A549 (cell line): ENCODE data around the gene PREX1. TPM values are rescaled to one million over a fixed set of nuclear protein-coding genes. Genes with fewer than 3 reads are reported as not detected.

Experiments used
- ATAC-seq, 2 experiments: fragments of 200-7000 bp in 1 of 2; fragments of >200 bp in 1 of 2; cut with Nextera tagmentation in 1 of 2; cut with Tn5 transposase in 1 of 2; 3 replicates each; pipeline versions ENCODE4 v1.8.0 to v1.9.1; 2018 to 2020; ENCODE audit warnings: mild to moderate bottlenecking in 1 of 2, moderate library complexity in 1 of 2
- CTCF ChIA-PET: fragments of 300-600 bp; sonication (Branson Sonifier 250); formaldehyde crosslinking; extraction: SDS; loops from one replicate; lab custom pipeline; 2021; ENCODE audit warnings: antibody characterized with exemption, inconsistent platforms; lab: Yijun Ruan, JAX
- POLR2A ChIA-PET: fragments of 350-600 bp; formaldehyde crosslinking; extraction: SDS; loops from one replicate; lab custom pipeline; 2021; ENCODE audit warnings: antibody characterized with exemption, inconsistent platforms; lab: Yijun Ruan, JAX
- DNase-seq, 2 experiments: peaks; one replicate each; pipeline versions ENCODE4 v3.0.0 to v3.0.0-alpha.2; 2011 to 2016; ENCODE audit warnings: low read depth in 1 of 2, low spot score in 1 of 2
- FAIRE-seq: peaks from 2 replicates; lab custom pipeline; 2011; peaks lifted over from hg19 to GRCh38; lab: Jason Lieb, UNC
- H3K27ac ChIP-seq, 2 experiments: fragments of >200 bp; sonication (Bioruptor Twin); formaldehyde crosslinking; 3 replicates each; pipeline ENCODE4 v1.5.1; 2016 to 2017
- H3K4me1 ChIP-seq: fragments of >200 bp; sonication (Bioruptor Twin); formaldehyde crosslinking; 3 replicates; pipeline ENCODE4 v1.6.1; 2016
- H3K4me2 ChIP-seq: fragments of >200 bp; sonication (Bioruptor Twin); formaldehyde crosslinking; 3 replicates; pipeline ENCODE4 v1.6.1; 2016
- H3K4me3 ChIP-seq: fragments of >200 bp; sonication (Bioruptor Twin); formaldehyde crosslinking; 3 replicates; pipeline ENCODE4 v1.5.1; 2016
- H3K9me3 ChIP-seq: fragments of >200 bp; sonication (Bioruptor Twin); formaldehyde crosslinking; 3 replicates; pipeline ENCODE4 v1.6.1; 2016
- CBX2 ChIP-seq: fragments of 200-600 bp; sonication (generic); IDR thresholded peaks from 2 replicates; pipeline ENCODE4 v1.6.1; 2016; ENCODE audit warnings: low read depth, mild to moderate bottlenecking, borderline replicate concordance
- CBX8 ChIP-seq: fragments of 200-600 bp; sonication (generic); IDR thresholded peaks from 2 replicates; pipeline ENCODE4 v1.6.1; 2016
- GATA3 ChIP-seq: IDR thresholded peaks from 2 replicates; pipeline ENCODE4 v1.6.1; 2012; ENCODE audit warnings: borderline replicate concordance
- HDAC2 ChIP-seq: fragments of 200-600 bp; sonication (generic); IDR thresholded peaks from 2 replicates; pipeline ENCODE4 v1.6.1; 2016
- HOXB5 ChIP-seq: fragments of 250-450 bp; sonication (Bioruptor Pico); IDR thresholded peaks from 2 replicates; pipeline ENCODE4 v1.5.0; 2020; ENCODE audit warnings: mild to moderate bottlenecking, moderate library complexity
- JUNB ChIP-seq: fragments of >200 bp; sonication (Bioruptor Twin); formaldehyde crosslinking; IDR thresholded peaks from 2 replicates; pipeline ENCODE4 v1.6.1; 2016
- KDM1A ChIP-seq: fragments of 200-600 bp; sonication (generic); IDR thresholded peaks from 2 replicates; pipeline ENCODE4 v1.6.1; 2016; ENCODE audit warnings: low read depth, mild to moderate bottlenecking
- MAZ ChIP-seq: fragments of 150-350 bp; IDR thresholded peaks from 2 replicates; pipeline ENCODE4 v1.6.1; 2014; ENCODE audit warnings: antibody characterized with exemption, low read depth, low read length, borderline replicate concordance
- MYC ChIP-seq: IDR thresholded peaks from 2 replicates; pipeline ENCODE4 v1.6.1; 2012; ENCODE audit warnings: mild to moderate bottlenecking, inconsistent platforms, low read length, improper control_type of control experiment, borderline replicate concordance
- NFE2L2 ChIP-seq: fragments of 150-350 bp; conservative IDR thresholded peaks from 2 replicates; pipeline ENCODE4 v1.6.1; 2014; ENCODE audit warnings: low read length
- NPAS2 ChIP-seq: fragments of 250-450 bp; sonication (Bioruptor Pico); IDR thresholded peaks from 2 replicates; pipeline ENCODE4 v1.8.0; 2022; ENCODE audit warnings: mild to moderate bottlenecking, moderate library complexity, borderline replicate concordance
- POLR2A ChIP-seq: IDR thresholded peaks from 2 replicates; pipeline ENCODE4 v1.6.1; 2012; ENCODE audit warnings: mild to moderate bottlenecking, low read length
- RARB ChIP-seq: fragments of 250-450 bp; sonication (Bioruptor Pico); IDR thresholded peaks from 2 replicates; pipeline ENCODE4 v1.8.0; 2021; ENCODE audit warnings: mild to moderate bottlenecking, moderate library complexity
- RFX5 ChIP-seq: fragments of 450-650 bp; IDR thresholded peaks from 2 replicates; pipeline ENCODE4 v1.7.1; 2014; ENCODE audit warnings: antibody characterized with exemption, mild to moderate bottlenecking, moderate library complexity
- SMC3 ChIP-seq: fragments of >200 bp; sonication (Bioruptor Twin); formaldehyde crosslinking; IDR thresholded peaks from 3 replicates; pipeline ENCODE4 v1.6.1; 2018; ENCODE audit warnings: inconsistent platforms
- TFCP2L1 ChIP-seq: fragments of 250-450 bp; sonication (Bioruptor Pico); IDR thresholded peaks from 2 replicates; pipeline ENCODE4 v1.5.0; 2021; ENCODE audit warnings: mild to moderate bottlenecking
- TP53 ChIP-seq: fragments of 250-450 bp; sonication (Bioruptor Pico); IDR thresholded peaks from 2 replicates; pipeline ENCODE4 v1.5.0; 2021; ENCODE audit warnings: mild to moderate bottlenecking, moderate library complexity
- ZC3H11A ChIP-seq: fragments of 450-650 bp; IDR thresholded peaks from 2 replicates; pipeline ENCODE4 v1.6.1; 2014; ENCODE audit warnings: antibody characterized with exemption, mild to moderate bottlenecking
- WGBS: methylation state at CpG from one replicate; pipeline ENCODE4 v1.1.6; 2017; ENCODE audit errors: missing lambda C conversion rate; 5-methylcytosine and 5-hydroxymethylcytosine counted together
- polyA plus RNA-seq, 4 experiments: library from polyadenylated mRNA; depleted of rRNA in 3 of 4; stranded (reverse); fragments of >200 nt; fragmentation: RNase III in 1 of 4; extraction: RNeasy Plus Mini Kit Qiagen cat#74134 plus additional on column Dnase treatment in 1 of 4; gene quantifications; 2 replicates in 3 of 4; 3 replicates in 1 of 4; pipeline ENCODE4 v1.2.3, GENCODE V29; 2011 to 2017
- TF ChIP-seq, protein P1 (sequence below): fragments of 200-600 bp; sonication (generic); IDR thresholded peaks from 2 replicates; pipeline ENCODE4 v1.6.1; 2016; ENCODE audit warnings: antibody characterized with exemption, mild to moderate bottlenecking, moderate library complexity
- TF ChIP-seq, protein P2 (sequence below): fragments of 250-450 bp; sonication (Bioruptor Pico); IDR thresholded peaks from 2 replicates; pipeline ENCODE4 v1.5.0; 2021; ENCODE audit warnings: mild to moderate bottlenecking, moderate library complexity, borderline replicate concordance
- TF ChIP-seq, protein P3 (sequence below): fragments of 250-450 bp; sonication (Bioruptor Pico); IDR thresholded peaks from 2 replicates; pipeline ENCODE4 v1.5.0; 2020; ENCODE audit warnings: low read depth, mild to moderate bottlenecking, moderate library complexity

PREX1 gene
- polyA plus RNA-seq, 2 of the 4 experiments (the other 2 are of a cell fraction), result 3.6 to 4.2 TPM

DNA sequence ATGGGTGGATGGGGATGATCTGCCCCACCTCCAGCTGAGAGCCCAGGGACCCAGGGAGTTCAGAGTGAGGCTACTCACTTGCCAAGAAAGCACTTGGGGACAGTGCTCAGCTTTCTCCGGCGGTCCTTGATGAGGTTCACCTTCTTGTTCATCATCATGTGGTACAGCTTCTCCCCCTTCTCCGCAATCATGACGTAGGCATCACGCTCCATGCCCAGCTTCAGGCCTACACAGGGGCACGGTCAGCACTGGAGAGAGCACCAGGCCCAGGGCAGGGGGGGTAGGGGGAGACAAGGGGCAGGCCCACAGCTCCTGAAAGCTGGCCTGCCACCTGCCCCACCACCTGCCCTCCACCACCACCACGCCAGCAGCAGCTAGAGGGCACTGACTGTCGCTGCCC lies 139.2 kb downstream of the PREX1 start:
- WGBS, result 89% methylated on average over 8 of the region's 8 CpGs
- Histone ChIP-seq H3K4me3 (no peak overlapping the region), H3K4me1 (0 out of 3 replicates have a peak, but pooled peaks cover 4% of the 10 kb centered on the region), H3K9me3 (no peaks in the 10 kb centered on the region), H3K27ac (no peak overlapping the region), H3K4me2 (no peak overlapping the region)
- no peak for ATAC-seq
- CTCF ChIA-PET, result interaction anchor here (1.7 kb wide), 1 partner anchor 31 kb away, joined by 10 read pairs; no protein-coding TSS in a partner anchor
- TF ChIP-seq, protein P1, sequence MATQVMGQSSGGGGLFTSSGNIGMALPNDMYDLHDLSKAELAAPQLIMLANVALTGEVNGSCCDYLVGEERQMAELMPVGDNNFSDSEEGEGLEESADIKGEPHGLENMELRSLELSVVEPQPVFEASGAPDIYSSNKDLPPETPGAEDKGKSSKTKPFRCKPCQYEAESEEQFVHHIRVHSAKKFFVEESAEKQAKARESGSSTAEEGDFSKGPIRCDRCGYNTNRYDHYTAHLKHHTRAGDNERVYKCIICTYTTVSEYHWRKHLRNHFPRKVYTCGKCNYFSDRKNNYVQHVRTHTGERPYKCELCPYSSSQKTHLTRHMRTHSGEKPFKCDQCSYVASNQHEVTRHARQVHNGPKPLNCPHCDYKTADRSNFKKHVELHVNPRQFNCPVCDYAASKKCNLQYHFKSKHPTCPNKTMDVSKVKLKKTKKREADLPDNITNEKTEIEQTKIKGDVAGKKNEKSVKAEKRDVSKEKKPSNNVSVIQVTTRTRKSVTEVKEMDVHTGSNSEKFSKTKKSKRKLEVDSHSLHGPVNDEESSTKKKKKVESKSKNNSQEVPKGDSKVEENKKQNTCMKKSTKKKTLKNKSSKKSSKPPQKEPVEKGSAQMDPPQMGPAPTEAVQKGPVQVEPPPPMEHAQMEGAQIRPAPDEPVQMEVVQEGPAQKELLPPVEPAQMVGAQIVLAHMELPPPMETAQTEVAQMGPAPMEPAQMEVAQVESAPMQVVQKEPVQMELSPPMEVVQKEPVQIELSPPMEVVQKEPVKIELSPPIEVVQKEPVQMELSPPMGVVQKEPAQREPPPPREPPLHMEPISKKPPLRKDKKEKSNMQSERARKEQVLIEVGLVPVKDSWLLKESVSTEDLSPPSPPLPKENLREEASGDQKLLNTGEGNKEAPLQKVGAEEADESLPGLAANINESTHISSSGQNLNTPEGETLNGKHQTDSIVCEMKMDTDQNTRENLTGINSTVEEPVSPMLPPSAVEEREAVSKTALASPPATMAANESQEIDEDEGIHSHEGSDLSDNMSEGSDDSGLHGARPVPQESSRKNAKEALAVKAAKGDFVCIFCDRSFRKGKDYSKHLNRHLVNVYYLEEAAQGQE, result no peak
- no peak for TF ChIP-seq CBX2
- no peak for TF ChIP-seq TFCP2L1 (CRISPR knock-in tag)
- TF ChIP-seq NPAS2 (CRISPR knock-in tag), result no peak
- TF ChIP-seq MAZ, result no peak
- no peak for TF ChIP-seq JUNB
- TF ChIP-seq ZC3H11A, result no peak
- no peak for TF ChIP-seq SMC3
- no peak for TF ChIP-seq POLR2A
- no peak for TF ChIP-seq MYC
- TF ChIP-seq RFX5, result no peak
- no peak for TF ChIP-seq HOXB5
- POLR2A ChIA-PET, result no interaction called here
- FAIRE-seq, result no peak
- DNase-seq, result no peak

DNA sequence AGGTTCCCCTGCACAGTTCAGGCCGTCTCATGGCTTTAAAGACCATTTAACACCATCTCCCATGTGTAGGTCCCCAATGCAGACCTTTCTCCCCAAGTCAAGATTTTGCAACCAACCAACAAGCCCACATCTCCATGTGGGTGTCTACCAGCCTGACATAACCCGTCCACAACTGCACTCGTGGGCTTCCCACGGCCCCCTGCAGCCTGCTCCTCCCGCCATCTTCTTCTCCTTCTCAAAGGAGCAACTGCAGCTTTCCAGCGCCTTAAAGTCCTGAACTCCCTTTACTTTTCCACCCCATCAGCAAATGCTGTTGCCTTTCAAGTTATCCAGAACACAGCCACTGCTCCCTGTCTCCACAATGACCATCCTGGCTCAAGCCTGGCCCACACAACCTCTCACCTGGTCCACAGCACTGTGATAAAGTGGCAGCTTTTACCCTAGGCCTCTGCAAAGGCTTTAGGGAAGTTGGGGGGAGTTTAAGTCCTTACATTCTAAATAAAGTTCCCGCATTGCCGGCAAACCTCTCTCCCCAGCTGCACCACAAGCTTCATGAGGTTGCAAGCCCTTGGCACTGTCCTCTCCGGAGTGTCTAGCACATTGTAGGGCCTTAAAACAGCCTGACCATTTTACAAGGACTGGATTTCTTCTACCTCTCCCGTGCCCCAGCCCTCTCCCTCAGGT lies 140.5 kb downstream of the PREX1 start:
- Histone ChIP-seq H3K4me2 (no peak overlapping the region), H3K4me3 (no peak overlapping the region), H3K9me3 (no peaks in the 10 kb centered on the region), H3K4me1 (0 out of 3 replicates have a peak, but pooled peaks cover 4% of the 10 kb centered on the region), H3K27ac (no peak overlapping the region)
- CTCF ChIA-PET, result interaction anchor here (0.5 to 2.6 kb wide), 2 partner anchors 30 to 241 kb away, joined by 5 to 15 read pairs; no protein-coding TSS in a partner anchor
- 79% methylated on average over 10 of the region's 10 CpGs for WGBS
- ATAC-seq (no peak), FAIRE-seq (no peak), DNase-seq (no peak)
- POLR2A ChIA-PET, result no interaction called here
- TF ChIP-seq NPAS2 (CRISPR knock-in tag) (no peak), KDM1A (no peak), TP53 (CRISPR knock-in tag) (no peak), CBX8 (no peak), RARB (CRISPR knock-in tag) (no peak), GATA3 (no peak), HDAC2 (no peak), MYC (no peak), NFE2L2 (no peak), ZC3H11A (no peak), MAZ (no peak)
- TF ChIP-seq, protein P2, sequence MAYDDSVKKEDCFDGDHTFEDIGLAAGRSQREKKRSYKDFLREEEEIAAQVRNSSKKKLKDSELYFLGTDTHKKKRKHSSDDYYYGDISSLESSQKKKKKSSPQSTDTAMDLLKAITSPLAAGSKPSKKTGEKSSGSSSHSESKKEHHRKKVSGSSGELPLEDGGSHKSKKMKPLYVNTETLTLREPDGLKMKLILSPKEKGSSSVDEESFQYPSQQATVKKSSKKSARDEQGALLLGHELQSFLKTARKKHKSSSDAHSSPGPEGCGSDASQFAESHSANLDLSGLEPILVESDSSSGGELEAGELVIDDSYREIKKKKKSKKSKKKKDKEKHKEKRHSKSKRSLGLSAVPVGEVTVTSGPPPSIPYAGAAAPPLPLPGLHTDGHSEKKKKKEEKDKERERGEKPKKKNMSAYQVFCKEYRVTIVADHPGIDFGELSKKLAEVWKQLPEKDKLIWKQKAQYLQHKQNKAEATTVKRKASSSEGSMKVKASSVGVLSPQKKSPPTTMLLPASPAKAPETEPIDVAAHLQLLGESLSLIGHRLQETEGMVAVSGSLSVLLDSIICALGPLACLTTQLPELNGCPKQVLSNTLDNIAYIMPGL (CRISPR knock-in tag), result no peak
- TF ChIP-seq, protein P3, sequence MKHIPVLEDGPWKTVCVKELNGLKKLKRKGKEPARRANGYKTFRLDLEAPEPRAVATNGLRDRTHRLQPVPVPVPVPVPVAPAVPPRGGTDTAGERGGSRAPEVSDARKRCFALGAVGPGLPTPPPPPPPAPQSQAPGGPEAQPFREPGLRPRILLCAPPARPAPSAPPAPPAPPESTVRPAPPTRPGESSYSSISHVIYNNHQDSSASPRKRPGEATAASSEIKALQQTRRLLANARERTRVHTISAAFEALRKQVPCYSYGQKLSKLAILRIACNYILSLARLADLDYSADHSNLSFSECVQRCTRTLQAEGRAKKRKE, result no peak
